ENCODE results near the gene SBNO1. TPM values are rescaled to one million over a fixed set of nuclear protein-coding genes. Genes with fewer than 3 reads are reported as not detected.
A peak's percentile ranks its signal among the peaks of the same experiment; 100 is the strongest.
"Not testable (repeated sequence)": the region's sequence is repeated elsewhere in the genome, so short reads cannot be mapped to it uniquely, and the experiment has no call there.

Gene SBNO1
- total RNA-seq, 2 donors from 2014 or later: 59.8 to 64.0 TPM

- Mint-ChIP-seq H3K4me3 (no peak overlapping the region), H3K36me3 (ENCODE audit: low read depth) (peaks cover 90% of the 10 kb centered on the region), H3K27ac (no peak overlapping the region), H3K9me3 (no peaks in the 10 kb centered on the region), H3K4me1 (peaks cover 6% of the 10 kb centered on the region), H3K27me3 (no peaks in the 10 kb centered on the region)
- no peak for ATAC-seq (replicated peaks)
Observed at GRCh38 chr12:123344086-123344485, 20.6 kb downstream of the SBNO1 start.

- Mint-ChIP-seq H3K4me3 (peak overlapping the region; percentile 18), H3K36me3 (ENCODE audit: low read depth) (peaks cover 86% of the 10 kb centered on the region), H3K27me3 (no peaks in the 10 kb centered on the region), H3K27ac (peak overlapping the region; percentile 65), H3K4me1 (peaks cover 10% of the 10 kb centered on the region), H3K9me3 (no peaks in the 10 kb centered on the region)
- no peak for ATAC-seq (replicated peaks)
Observed at GRCh38 chr12:123337070-123337469, 27.6 kb downstream of the SBNO1 start.

- Mint-ChIP-seq H3K27ac (peak overlapping the region; percentile 65), H3K4me1 (peaks cover 10% of the 10 kb centered on the region), H3K36me3 (ENCODE audit: low read depth) (peaks cover 92% of the 10 kb centered on the region), H3K27me3 (no peaks in the 10 kb centered on the region), H3K9me3 (no peaks in the 10 kb centered on the region), H3K4me3 (peak overlapping the region; percentile 18)
- no peak for ATAC-seq (replicated peaks)
Observed at GRCh38 chr12:123336530-123336929, 28.1 kb downstream of the SBNO1 start.

- no peak overlapping the region for H3K4me3 Mint-ChIP-seq
- H3K9me3 Mint-ChIP-seq: no peaks in the 10 kb centered on the region
- peaks cover 95% of the 10 kb centered on the region for H3K36me3 Mint-ChIP-seq (ENCODE audit: low read depth)
- peaks cover 10% of the 10 kb centered on the region for H3K4me1 Mint-ChIP-seq
- no peak overlapping the region for H3K27ac Mint-ChIP-seq
- H3K27me3 Mint-ChIP-seq: no peaks in the 10 kb centered on the region
- ATAC-seq (replicated peaks): no peak
Observed at GRCh38 chr12:123335490-123335889, 29.2 kb downstream of the SBNO1 start.

- ATAC-seq (replicated peaks): no peak
- H3K27ac Mint-ChIP-seq: no peak overlapping the region
- no peaks in the 10 kb centered on the region for H3K9me3 Mint-ChIP-seq
- H3K27me3 Mint-ChIP-seq: no peaks in the 10 kb centered on the region
- H3K36me3 Mint-ChIP-seq (ENCODE audit: low read depth): peaks cover 95% of the 10 kb centered on the region
- H3K4me3 Mint-ChIP-seq: no peak overlapping the region
- H3K4me1 Mint-ChIP-seq: no peaks in the 10 kb centered on the region
Observed at GRCh38 chr12:123329799-123330198, 34.8 kb downstream of the SBNO1 start.

- Mint-ChIP-seq H3K27me3 (no peaks in the 10 kb centered on the region), H3K4me1 (no peaks in the 10 kb centered on the region), H3K27ac (no peak overlapping the region), H3K4me3 (no peak overlapping the region), H3K36me3 (ENCODE audit: low read depth) (peaks cover 99% of the 10 kb centered on the region), H3K9me3 (no peaks in the 10 kb centered on the region)
- ATAC-seq (replicated peaks): no peak
Observed at GRCh38 chr12:123319826-123320225, 44.8 kb downstream of the SBNO1 start.

DNA sequence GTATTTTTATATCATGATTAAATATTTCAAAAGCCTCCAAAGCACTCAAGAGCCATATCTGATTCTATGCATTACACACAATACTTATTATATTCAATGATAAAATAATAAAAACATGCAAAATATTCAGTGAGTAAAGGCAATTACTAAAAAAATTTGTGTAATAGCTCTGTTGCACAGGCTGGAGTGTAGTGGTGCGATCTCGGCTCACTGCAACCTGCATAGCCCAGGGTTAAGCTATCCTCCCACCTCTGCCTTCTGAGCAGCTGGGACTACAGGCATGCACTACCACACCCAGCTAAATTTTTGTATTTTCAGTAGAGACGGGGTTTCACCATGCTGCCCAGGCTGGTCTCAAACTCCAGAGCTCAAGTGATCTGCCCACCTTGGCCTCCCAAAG is 45.4 kb downstream of the SBNO1 start:
- Mint-ChIP-seq H3K4me3 (no peak overlapping the region), H3K27me3 (no peaks in the 10 kb centered on the region), H3K9me3 (no peaks in the 10 kb centered on the region), H3K4me1 (no peaks in the 10 kb centered on the region), H3K36me3 (ENCODE audit: low read depth) (peaks cover 99% of the 10 kb centered on the region), H3K27ac (no peak overlapping the region)
- ATAC-seq (replicated peaks): no peak

DNA sequence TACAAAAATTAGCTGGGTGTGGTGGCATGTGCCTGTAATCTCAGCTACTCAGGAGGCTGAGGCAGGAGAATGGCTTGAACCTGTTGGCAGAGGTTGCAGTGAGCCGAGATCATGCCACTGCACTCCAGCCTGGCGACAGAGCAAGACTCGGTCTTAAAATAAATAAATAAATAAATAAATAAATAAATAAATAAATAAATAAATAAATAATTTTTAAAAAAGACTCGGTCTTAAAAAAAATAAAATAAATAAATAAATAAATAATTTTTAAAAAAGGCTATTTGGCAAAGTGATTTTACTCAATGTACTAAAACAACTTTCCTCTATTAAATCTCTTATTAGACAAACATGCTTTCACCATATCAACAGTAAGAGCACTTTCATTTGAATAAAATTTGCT is 51.6 kb downstream of the SBNO1 start:
- H3K27me3 Mint-ChIP-seq; H3K9me3 Mint-ChIP-seq; H3K27ac Mint-ChIP-seq; H3K4me3 Mint-ChIP-seq; H3K4me1 Mint-ChIP-seq; ATAC-seq (replicated peaks): not testable (repeated sequence)
- peaks cover 98% of the 10 kb centered on the region for H3K36me3 Mint-ChIP-seq (ENCODE audit: low read depth)

GRCh38 chr12:123306200-123306599 is 58.4 kb downstream of the SBNO1 start:
- Mint-ChIP-seq H3K4me3 (no peak overlapping the region), H3K4me1 (no peaks in the 10 kb centered on the region), H3K27ac (no peak overlapping the region), H3K9me3 (no peaks in the 10 kb centered on the region), H3K27me3 (no peaks in the 10 kb centered on the region), H3K36me3 (ENCODE audit: low read depth) (peaks cover 99% of the 10 kb centered on the region)
- no peak for ATAC-seq (replicated peaks)

GRCh38 chr12:123305136-123305535 is 59.5 kb downstream of the SBNO1 start:
- Mint-ChIP-seq H3K27me3 (no peaks in the 10 kb centered on the region), H3K27ac (no peak overlapping the region), H3K4me1 (no peaks in the 10 kb centered on the region), H3K36me3 (ENCODE audit: low read depth) (peaks cover 96% of the 10 kb centered on the region), H3K4me3 (no peak overlapping the region), H3K9me3 (no peaks in the 10 kb centered on the region)
- no peak for ATAC-seq (replicated peaks)

DNA sequence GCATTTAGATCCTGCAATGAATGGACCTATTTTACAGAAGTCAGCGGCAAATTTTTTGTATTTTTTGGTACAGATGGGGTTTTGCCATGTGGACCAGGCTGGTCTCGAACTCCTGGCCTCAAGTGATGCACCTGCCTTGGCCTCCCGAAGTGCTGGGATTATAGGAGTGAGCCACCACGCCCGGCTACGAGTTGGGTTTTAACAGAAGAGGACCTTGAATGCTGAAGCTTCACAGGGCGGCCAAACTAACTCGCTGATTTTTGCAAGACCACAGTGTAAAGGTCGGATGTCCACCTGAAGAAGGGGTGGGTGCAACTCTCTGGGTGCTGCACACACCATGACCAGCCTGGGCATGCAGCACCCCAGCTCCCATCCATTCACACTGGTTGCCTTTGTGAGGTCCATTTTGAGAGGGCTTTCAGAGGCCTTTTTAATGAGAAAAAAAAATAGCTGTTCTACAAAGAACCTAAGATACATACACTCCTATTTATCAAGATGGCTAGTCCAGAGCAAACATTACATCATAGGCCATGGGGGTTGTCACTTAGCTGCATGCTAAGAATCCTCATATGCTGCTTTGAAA is 71.4 kb downstream of the SBNO1 start:
- H3K36me3 Mint-ChIP-seq (ENCODE audit: low read depth): peaks cover 93% of the 10 kb centered on the region
- H3K9me3 Mint-ChIP-seq: no peaks in the 10 kb centered on the region
- peak overlapping the region; percentile 39 for H3K27ac Mint-ChIP-seq
- H3K4me3 Mint-ChIP-seq: no peak overlapping the region
- ATAC-seq (replicated peaks): no peak
- H3K4me1 Mint-ChIP-seq: no peaks in the 10 kb centered on the region
- no peaks in the 10 kb centered on the region for H3K27me3 Mint-ChIP-seq

- no peak overlapping the region for H3K27ac Mint-ChIP-seq
Observed at GRCh38 chr12:123289911-123290310, 74.7 kb downstream of the SBNO1 start.

GRCh38 chr12:123288751-123289346 is 75.8 kb downstream of the SBNO1 start:
- Mint-ChIP-seq H3K9me3 (no peaks in the 10 kb centered on the region), H3K36me3 (ENCODE audit: low read depth) (peaks cover 49% of the 10 kb centered on the region), H3K27me3 (no peaks in the 10 kb centered on the region), H3K4me3 (no peak overlapping the region), H3K27ac (no peak overlapping the region), H3K4me1 (no peaks in the 10 kb centered on the region)
- ATAC-seq (replicated peaks): no peak

More at GRCh38 chr12:123289911-123290310, 74.7 kb downstream of the SBNO1 start:
- Mint-ChIP-seq H3K9me3 (no peaks in the 10 kb centered on the region), H3K27me3 (no peaks in the 10 kb centered on the region), H3K4me3 (no peak overlapping the region), H3K36me3 (ENCODE audit: low read depth) (peaks cover 60% of the 10 kb centered on the region), H3K4me1 (no peaks in the 10 kb centered on the region)
- no peak for ATAC-seq (replicated peaks)

DNA sequence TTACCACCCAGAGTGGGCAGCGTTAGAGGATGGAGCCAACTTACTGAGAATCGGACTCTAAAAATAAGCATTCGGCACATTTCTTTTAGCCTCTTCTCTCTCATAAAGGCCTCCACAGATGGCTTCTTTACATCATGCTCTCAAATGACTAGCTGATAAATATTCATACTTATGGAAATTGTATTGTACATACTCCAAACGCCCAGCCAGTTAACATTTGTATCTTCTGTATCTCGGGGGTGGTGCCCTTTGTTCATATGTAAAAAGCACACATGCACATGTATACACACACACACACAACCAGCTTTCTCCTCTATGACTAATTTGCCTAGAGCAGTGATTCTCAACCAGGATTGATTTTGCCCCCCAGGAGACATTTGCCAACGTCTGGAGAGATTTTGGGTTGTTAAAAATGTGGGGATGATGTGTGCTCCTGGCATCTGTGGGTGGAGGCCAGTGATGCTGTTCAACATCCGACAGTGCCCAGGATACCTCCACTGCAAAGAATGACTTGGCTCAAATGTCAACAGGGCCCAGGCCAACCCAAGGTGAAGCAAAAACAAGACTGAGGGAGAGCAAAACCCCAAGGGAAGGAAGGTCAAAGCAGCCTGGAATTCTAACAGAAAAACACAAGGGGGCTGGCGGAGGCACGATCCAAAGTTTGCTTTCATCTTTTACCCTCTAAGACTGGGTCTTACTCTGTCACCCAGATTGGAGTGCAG is 77.8 kb downstream of the SBNO1 start:
- Mint-ChIP-seq H3K4me3 (no peak overlapping the region), H3K9me3 (no peaks in the 10 kb centered on the region), H3K4me1 (no peaks in the 10 kb centered on the region), H3K27ac (no peak overlapping the region), H3K36me3 (ENCODE audit: low read depth) (peaks cover 31% of the 10 kb centered on the region), H3K27me3 (no peaks in the 10 kb centered on the region)
- ATAC-seq (replicated peaks): no peak

DNA sequence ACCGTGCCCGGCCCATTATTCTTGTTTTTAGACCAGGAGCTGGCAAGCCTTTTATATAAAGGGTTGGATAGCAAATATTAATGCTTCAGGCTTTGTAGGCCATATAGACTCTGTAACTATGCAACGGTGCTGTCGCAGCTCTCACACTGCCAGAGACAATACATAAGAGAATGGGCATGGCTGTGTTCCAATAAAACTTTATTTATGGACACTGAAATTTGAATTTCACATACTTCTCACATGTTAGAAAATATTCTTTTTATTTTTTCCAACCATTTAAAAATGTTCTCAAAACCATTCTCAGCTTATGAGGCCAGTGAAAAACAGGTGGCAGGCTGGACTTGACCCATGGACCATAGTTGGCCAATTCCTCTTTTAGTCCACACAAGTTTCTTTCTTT is 80.0 kb downstream of the SBNO1 start:
- no peak overlapping the region for H3K4me3 Mint-ChIP-seq
- ATAC-seq (replicated peaks): no peak
- H3K4me1 Mint-ChIP-seq: no peaks in the 10 kb centered on the region
- H3K36me3 Mint-ChIP-seq (ENCODE audit: low read depth): peaks cover 10% of the 10 kb centered on the region
- H3K9me3 Mint-ChIP-seq: no peaks in the 10 kb centered on the region
- H3K27ac Mint-ChIP-seq: no peak overlapping the region
- no peaks in the 10 kb centered on the region for H3K27me3 Mint-ChIP-seq

All from activated T-helper 17 cell treated with anti-CD3 and anti-CD28 coated beads, Interleukin-2, amount 50 U/mL, for 72 hours (primary cell).